Stimulated activated naive CD8-positive, alpha-beta T cell treated with anti-CD3 and anti-CD28 coated beads, Interleukin-15, Interleukin-2, amounts not matched to agents 100 U/mL and 50 U/mL, for 24 hours (primary cell): ENCODE results near the gene CROT.

Experiments
- ATAC-seq: fragments of 150-1000 bp; cut with Tn5 transposase; one replicate; pipeline ENCODE4 v1.10.0; 2021
- DNase-seq: peaks from one replicate; pipeline ENCODE4 v3.0.0; 2021

The CROT gene

DNA sequence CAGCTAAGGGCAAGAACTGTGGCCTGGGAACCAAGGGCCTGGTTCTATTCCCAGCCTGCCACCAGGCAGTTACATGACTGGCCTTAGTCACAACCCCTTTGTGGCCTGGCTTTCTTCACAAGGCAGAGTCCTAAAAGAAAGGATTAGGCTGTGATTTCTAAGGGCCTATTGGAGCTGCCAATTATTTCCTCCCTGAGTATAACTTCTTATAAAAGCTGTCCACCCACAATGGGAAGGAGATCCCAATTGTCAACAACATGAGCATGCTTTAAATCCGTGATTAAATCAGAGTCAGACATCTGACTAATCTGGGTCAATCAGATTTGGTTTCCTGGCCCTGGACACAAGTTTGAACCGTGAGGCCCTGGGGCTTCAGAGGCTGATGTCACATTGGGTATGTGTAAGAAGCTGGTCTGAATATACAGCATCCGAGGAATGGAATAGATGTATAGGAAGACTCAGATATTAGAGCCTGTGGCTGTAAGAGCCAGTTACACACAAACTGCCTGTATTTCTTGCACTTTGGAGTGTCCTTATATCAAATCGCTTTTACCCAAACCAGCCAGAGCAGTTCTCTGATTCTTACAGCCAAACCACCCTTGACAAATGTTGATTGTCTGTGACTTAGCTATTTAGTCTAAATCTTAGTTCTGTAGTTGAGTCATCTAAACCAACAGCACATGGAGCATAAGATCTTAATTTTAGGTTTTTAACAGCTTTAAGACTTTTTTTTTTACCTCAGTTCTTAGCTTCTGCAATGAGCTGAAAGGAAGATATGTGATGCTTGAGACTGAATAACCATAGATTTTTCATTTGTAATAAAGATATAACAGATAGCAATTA is 68.7 kb downstream of the CROT start:
- DNase-seq, result no peak

DNA sequence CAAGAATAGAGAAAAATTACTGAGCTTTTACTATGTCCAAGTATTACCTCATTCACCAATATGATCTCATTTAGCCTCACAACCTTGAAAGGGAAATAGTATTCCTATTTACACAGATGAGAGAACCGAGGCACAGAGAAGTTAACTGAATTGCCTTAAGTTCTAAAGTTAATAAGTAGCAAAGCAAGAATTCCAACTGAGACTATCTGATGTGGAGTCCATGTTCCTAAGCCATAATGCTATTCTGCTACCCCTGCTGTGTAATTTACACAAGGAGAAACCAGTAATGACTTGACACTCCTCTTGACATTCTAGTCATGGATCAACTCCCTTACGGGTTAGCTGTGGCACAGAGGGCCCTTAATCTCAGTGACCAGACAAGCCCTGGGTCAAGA is 69.3 kb downstream of the CROT start:
- ATAC-seq, result no peak
- no peak for DNase-seq

More for the DNA sequence above, 68.7 kb downstream of the CROT start:
- ATAC-seq, result no peak

DNA sequence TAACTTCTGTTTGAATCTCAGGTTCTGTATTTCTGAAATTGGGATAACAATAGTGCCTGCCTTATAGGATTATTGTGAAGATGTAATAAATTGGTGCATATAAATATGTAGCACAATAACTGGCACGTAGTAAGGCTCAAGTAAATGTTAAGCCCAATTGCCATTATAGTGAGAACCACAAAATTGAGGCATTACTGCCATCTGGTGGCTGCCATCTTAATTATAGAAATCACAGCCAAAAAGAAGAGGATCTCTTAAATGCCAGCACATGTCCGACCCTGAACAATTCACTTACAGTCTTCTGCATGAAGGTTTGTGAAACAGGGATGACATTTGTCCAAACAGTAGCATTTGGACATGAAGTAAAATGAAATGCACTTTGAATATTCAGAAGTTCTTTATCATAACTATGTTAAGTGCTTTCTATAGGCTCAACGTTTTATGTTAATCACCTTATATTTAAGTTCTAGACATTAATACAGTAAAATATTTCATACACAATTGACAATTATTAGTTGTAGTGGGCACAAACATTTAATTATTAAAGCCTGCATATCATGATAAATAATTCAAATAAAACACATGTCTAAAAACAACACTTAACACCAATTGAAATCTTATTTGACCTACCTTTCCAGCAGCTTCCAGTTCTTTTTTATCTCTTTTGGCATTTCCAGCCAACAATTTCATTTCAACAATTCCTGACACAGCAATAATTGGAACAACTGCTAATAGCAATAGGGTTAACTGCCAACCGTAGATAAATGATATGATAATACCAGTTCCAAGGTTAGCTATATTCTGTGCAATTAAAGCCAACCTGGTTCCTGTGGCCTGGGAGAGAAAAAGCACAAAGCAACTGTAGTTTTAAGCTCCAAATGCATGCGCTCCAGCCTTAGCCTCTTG is 71.5 kb downstream of the CROT start:
- peak; percentile 72 for DNase-seq
- ATAC-seq, result peak; percentile 55

DNA sequence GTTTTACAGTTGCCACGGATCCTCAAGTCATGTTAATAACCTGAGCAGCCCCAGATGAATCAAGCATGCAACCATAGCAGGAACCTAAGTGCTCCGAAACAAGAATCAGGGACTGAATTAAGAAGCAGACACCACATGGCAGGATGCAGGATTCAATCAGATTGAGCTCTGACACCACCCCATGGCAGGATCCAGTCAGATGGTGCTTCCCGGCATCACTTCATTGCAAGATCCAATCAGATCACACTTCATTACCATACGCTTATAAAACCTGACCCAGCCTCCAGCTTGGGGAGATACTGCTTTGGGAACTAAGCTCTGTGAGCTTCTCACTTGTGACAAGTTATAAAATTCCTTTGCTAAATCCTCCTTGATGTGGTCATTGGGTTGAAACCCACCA is 74.7 kb downstream of the CROT start:
- ATAC-seq, result no peak
- DNase-seq, result no peak

DNA sequence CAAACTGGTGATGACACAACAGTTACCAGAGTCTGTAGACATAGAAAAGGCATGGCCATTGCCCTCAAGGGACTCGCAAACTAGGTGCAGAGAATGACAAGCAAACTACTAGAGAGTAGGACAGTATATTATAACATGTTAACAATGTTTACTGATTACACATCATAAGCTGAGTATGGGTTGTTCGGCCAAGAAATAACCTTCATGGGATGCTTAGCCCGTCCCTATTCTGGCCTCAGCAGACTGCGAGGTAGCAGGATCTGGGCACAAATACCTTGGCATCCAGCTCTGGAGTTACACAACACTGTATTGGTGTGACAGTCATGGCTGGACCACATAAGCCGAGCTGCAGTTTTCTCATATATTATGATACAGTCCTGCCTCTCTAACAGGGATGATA is 78.6 kb downstream of the CROT start:
- ATAC-seq, result no peak
- no peak for DNase-seq

DNA sequence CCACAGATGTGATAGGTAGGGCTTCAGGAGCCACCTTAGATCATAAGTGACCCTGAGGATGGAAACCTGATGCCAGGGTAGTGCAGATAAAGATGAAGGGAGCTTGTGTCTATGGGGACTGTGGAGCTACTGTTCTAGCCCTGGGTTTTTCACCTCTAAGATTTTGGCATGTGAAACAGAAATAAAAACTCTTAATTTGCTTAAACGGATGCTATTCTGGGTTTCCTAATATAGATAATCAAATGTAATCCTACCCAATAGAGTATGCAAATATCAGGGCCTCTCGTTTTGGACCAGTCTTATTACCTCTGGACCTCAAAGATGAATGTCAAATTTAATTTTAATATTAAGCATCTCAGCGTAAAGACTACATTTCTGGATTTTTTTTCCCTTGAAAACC is 80.7 kb downstream of the CROT start:
- DNase-seq, result no peak
- no peak for ATAC-seq

DNA sequence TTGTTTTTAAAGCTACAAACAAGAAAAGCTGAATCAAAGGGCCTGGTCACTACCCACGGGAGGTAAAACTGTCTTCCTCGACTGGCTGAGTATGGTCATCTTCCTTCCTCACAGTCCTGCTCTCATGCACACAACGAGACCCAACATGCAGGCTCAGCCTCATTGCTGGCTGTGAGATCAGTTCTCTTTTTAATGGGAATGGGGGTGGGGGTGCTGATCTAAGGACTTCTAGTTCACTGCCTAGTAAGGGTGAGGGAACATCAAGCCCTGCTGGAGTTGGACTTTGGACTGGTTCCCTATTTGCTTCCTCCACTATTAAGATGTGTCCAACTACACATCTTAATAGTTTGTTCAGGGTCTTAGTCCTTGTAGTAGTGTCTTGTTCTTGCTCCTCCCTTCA is 81.8 kb downstream of the CROT start:
- no peak for DNase-seq
- no peak for ATAC-seq

DNA sequence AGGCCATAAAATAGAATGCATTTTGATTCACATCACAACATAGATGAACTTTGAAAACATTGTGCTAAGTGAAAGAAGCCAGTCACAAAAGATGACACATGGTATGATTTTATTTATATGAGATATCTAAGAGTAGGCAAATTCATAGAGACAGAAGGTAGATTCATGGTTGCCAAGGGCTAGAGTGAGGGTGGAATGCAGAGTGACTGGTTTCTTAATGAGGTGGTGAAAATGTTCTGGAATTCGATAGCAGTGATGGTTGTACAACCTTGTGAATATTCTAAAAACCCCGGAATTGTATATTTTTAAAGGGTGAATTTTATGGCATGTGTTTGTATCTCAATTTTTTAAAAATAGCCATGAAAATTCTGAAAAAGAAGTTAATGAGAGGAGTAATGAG is 87.1 kb downstream of the CROT start:
- ATAC-seq (no peak), DNase-seq (no peak)

DNA sequence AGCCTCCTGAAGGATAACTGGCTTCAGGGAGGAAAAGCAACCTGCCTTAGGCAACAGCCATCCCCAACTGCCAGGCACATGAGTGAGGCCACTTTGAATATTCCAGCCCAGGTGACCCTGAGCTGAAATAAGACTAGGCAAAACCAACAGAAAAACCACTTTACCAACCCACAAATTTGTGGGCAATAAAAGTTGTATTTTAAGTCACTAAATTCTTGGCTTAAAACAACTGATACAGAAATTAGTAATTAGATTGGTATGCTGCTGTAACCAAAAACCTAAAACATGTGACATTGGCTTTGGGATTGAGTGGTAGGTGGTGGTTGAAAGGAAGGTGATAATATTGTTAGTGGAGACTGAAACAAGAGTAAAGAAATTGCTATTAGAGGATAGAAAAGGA is 90.1 kb downstream of the CROT start:
- ATAC-seq (no peak), DNase-seq (no peak)

DNA sequence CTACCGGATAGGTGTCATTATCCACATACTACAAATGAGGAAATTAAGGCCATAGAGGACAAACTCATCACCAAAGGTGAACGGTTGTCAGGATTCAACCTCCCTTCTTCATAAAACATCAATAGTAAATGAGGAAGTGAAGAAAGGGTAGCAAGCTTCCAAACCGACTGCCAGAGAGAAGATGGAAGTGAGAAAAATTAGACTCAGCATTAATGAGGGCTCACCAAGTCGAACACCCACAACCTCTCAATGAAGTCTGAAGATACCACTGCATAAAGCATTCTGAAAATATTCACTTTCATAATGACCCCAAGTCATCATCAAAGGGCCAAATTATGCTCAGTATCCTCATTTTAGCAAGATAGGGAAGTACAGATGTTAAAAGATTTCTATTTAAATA is 100.4 kb downstream of the CROT start:
- DNase-seq (no peak), ATAC-seq (no peak)

DNA sequence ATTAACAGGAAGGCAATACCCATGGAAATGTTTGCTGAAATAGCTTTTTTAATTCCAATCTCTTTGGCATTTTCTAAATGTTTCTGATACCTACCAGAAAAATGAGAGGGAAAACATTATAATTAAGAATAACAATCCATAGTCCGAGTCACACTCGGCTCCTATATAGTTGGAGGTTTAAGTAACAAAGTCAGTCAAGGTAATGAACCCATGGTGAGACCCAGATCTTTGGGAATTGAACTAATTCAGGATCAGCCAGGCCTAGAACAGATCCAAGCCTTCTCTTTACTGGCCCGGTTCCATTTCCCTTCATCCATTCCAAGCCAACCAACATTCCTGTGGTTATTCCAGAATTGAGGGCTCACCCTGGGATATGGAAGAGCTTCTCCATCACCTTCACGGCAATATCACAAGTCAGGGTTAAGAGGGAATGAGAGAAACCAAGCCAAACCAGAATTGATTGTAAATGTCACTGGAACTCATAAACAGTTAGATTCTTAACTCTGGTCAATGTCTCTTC is 101.7 kb downstream of the CROT start:
- ATAC-seq (no peak), DNase-seq (no peak)

DNA sequence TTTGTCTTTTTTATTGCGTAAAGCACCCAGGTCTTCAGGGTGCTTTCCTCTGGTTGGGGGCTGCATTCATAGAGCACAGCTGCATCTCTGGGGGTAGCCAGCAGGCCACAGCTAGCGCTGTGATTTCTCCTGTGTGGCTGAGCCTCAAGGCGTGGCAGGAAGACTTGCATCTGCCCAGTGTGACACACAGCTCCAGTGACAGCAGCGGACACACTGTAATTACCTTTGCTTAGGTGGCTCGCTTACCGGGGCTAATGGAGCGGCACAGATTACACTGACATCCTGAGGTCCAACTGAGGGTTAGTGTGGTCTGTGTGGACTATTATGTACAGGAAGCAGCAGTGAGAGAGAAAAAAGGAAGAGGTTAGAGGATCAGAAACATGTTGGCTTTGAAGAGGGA is 102.9 kb downstream of the CROT start:
- ATAC-seq (no peak), DNase-seq (no peak)
